HG03064 (cell line): Measurements from ENCODE around the gene GIPC1.

Experiments used
- ATAC-seq: cut with Tn5 transposase; IDR thresholded peaks from one replicate; pipeline ENCODE4 v1.9.1; 2021; ENCODE audit warnings: low read depth; ENCODE audit not compliant: unreplicated experiment

The GIPC1 gene

GRCh38 chr19:14495672-14496028 is 277 bp downstream of the GIPC1 start:
- no peak for ATAC-seq

- ATAC-seq: no peak
Observed at GRCh38 chr19:14494910-14495671, 836 bp downstream of the GIPC1 start.

GRCh38 chr19:14494411-14494810 is 1.5 kb downstream of the GIPC1 start:
- no peak for ATAC-seq

DNA sequence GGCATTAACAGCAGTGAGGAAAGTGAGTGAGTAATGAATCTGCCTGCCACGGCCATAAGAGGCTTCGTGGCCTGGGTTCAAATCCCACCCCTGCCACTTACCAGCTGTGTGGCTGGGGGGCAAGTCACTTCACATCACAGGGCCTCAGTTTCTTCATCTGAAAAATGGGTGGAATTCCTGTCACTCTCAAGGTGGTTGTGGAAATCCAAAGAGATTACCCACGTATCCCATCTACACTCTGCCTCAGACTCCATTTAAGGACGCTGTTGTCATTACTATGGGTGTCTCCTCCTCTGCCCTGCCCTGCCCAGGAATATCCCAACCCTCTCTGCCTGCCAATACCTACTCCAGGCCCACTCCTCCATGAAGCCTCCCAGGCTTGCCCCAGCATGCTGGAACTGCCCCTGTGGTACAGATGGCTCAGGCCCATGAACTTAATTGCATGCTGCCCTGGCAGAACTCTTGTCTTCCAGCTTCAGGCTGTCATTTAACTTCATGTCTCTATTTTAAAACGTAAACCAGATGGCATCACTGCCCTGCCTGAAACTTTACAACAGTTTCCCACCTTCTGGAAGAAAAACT is 3.1 kb downstream of the GIPC1 start:
- no peak for ATAC-seq

- ATAC-seq: no peak
Observed at GRCh38 chr19:14487370-14488125, 8.4 kb downstream of the GIPC1 start.

DNA sequence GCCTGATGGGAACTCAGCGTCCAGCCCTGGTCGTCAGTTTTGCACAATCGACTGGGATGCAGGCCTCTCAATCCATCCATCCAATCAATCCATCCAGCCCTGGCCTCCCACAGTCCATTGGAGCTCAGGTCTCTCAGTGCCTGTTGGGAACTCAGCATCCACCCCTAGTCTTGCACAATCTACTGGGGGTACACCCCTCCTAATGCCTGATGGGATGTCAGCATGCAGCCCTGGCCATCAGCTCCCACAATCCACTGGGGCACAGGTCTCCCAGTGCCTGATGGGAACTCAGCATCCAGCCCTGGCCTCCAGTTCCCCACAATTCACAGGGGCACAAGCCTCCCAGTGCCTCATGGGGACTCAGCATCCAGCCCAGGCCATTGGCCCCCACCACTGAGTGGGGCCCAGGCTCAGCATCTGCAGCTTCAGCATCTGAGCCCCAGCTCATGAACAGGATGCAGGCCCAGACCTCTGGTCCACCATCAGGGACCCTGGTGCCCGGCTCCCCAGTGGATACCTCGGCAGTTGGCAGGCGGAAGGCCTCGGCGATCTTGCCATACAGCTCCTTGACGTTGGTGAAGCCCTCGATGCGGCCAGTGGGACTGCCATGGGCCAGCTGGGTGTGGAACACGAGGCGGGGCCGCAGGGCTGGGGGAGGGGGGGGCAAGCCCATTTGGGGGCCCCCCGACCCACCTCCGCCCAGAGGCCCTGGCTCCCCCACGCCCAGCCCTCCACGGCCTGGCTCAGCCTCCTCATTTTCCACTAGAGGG is 13.6 kb downstream of the GIPC1 start:
- ATAC-seq: no peak

DNA sequence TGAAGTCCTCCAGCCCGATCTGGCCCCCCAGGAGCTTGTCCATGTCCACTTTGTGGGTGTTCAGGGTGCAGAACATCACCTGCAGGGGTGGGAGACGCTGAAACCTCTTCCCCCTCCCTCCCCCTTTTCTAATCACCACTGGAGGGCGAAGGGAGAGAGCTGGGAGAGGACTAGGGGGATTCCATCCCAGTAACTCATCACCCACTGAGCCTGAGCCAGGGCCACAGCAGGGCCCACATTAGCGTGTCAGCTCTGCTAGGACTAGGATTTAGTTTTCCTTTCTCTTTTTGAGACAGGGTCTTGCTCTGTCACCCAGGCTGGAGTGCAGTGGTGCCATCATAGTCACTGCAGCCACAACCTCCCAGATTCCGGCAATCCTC is 15.2 kb downstream of the GIPC1 start:
- ATAC-seq: no peak

DNA sequence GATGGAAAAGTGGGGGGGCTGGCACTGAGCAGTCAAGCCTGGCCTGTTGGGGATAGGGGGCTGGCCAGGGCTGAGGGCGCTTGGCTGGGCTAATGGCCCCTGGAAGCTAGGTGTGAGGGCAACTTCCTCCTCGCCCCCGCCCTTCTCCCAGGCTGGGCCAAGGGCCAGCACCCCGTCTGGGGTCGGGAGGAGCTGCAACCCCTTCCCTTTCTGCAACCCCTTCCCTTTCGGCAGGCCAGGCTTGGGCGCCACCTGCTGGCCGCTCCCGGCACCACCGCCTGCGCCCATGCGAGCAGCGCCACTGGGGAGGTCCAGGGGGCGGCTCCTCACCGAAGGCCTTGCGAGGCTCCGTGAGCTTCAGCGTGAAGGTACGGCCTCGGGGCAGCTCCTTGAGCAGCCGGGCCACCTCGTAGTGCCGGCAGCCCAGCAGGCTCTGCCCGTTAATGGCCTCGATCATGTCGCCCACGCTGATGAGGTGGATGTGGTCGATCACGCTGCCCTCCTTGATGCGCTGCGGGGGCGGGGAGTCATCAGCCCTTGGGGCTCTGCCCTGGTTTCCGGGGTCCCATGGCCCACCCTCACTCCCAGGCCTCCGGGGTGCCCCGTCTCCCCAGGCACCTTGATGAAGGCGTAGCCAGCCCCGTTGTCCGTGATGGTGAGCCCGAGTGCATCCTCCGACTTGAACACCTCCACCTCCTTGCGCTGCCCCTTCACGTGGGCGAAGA is 15.8 kb downstream of the GIPC1 start:
- no peak for ATAC-seq

DNA sequence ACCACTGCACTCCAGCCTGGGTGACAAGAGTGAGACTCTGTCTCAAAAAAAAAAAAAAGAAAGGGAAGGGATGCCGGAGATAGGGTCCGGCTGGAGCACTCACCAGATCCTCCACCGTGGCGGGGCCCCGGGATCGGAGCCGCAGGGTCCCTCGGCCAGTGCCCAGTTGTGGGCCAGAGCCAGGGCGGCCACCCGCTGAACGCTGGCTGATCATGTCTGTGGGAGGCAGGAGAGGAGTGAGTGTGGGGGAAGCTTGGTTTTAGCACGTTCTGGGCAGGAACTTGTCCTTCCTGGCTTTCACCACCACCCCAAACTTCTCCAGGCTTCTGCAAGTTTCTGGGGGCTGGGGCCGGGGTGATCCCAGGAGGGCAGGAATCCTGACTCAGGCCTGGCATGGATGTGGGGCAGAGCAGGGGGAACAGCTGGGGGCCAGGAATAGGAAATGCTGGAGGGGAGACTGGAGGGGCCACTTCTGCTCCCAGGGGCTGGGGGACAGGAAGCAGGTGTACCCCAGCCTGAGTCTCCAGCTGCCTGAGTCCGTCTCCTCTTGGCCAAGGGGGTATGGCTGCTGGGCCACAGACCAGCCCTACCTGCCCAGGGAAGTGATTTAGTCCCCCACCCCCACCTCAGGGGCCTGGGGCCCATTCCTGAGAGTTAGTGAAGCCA is 16.5 kb downstream of the GIPC1 start:
- no peak for ATAC-seq

DNA sequence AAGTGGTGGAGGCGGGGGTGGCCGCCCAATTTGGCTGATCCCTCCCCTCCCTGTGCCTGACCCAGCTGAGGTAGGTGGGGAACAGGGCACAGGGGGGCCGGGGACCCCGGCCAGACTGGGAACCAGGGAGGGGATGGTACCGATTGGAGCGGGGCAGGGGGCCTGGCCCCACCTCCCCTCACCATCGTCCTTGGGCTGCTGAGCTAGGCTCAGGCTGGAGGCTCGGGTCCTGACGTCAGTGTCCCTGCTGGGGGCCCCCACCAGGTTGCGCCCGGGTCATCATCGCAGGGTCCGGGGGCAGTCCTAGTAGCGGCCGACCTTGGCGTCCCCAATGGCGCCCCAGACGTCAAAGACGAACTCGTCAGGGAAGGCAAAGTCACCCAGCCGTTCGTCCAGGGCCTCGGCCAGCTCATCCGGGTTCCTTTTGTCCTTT is 17.8 kb downstream of the GIPC1 start:
- no peak for ATAC-seq

- no peak for ATAC-seq
Observed at GRCh38 chr19:14477418-14478112, 18.4 kb downstream of the GIPC1 start.

DNA sequence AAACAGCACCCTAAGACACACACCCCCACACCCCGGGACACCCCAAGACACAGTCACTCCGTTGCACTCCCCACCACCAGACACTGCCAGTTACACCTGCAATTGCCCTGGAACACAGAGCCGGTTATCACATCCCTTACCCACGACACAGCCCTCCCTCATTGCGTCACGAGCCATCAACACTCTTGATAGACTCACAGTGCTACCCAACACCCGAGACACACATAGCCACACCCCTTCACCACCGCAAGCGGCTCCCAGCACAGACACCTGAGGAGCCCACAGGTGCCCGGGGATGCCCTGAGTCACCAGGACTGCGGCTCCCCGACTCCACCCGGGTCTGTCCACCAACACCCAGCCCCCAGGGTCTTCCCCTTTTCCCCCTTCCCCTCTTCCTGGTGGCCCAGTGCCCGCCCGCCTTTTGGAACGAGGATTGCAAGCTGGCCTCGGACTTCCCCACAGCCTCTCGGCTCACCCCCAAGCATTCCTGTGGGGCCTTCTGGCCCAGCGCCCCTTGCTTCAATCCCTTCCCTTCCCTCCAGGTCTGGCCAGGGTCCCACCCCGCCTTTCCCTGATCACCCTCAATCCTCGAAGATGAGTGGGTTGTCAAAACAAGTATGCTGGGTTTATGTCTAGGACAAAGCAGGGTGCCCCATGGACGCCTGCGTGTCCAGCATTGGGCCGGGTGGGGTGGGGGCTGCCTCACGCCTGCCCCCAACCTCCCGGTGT is 19.1 kb downstream of the GIPC1 start:
- ATAC-seq: no peak

DNA sequence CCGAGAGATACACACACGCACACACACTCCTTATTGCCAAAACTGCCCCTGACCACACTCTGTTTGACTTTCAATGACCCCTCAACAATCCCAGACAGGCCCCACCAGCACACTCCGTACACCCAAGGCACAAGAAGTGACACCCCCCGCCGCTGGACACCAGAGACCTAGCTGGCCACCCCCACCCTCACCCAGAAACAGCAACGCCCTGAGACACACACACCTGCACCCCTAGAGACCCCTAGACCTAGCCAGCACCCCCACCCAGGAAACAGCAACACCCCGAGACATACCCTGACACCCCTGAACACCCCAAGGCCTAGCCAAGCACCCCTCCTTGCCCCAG is 19.6 kb downstream of the GIPC1 start:
- ATAC-seq: no peak

DNA sequence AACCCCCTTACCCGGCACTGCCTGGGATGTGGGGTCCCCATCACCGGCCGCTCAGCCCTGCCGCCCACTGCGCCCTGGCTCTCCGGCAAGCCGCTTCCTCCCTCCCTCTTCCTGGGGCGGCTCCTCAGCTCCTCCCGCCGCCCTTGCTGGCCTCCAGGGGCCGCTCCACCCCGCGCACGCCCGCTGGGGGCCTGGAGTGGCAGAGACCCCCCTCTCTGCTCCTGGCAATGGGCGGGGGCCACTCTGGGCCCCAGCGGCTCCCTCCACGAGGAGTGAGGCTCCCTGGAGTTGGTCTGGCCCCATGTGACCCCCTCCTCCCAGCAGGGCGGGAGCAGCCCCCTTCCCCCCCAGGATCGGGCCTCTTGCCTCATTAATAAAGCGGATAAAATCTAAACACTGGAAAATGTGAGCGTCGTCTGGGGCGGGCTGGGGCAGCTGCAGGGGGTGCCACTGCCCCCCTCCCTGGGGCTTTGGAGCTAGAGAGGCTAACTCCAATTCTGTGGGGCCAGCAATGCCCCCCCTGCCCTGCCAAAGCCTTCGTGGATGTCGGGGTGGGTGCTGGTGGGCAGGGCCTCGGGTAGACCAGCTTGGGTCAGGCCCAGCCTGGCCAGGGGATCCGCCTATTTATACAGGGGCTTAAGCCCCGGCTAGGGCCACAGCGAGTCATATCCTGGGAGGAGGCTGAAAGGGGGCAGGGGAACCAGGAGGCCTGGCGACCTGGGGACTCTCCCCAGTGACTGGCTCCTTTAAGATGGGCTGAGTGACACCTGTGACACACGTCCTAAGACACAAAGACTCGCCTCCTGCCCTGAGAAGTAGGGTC is 20.5 kb downstream of the GIPC1 start, which contains the start of gene PTGER1:
TSS of gene PTGER1 (minus strand) at position 104 of the 823 bp plus-strand sequence. CDS start 1,034 bp downstream, outside the sequence.
- no peak for ATAC-seq

- ATAC-seq: no peak
Observed at GRCh38 chr19:14474827-14475226, 21.1 kb downstream of the GIPC1 start.

DNA sequence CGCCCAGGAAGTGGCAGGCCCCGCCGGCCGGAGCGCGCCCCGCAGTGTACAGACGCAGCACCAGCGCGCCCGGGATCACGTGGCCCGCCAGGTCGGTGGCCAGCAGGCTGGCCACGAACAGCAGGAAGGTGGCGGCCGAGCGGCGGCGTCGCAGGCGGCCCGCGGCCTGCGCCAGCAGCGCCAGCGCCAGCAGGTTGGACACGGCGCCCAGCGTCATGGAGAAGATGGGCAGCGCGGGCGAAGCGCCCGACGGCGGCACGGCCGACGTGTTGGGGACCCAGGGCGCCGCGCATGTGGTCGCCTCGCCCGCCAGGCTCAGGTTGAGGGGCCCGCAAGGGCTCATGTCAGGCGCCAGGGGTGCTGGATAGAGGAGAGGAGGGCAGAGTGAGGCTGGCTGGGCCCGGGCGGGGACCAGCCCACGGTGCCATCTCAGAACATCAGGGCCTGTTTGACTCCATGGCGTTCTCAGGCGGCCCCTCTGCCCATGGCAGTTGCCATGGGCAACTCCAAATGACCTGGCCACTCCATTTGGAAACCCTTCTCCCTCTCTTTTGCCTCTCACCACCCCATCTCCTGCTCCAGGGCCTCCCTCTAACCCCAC is 21.8 kb downstream of the GIPC1 start:
- ATAC-seq: no peak
